WTC11 (cell line): ENCODE measurements around the gene FEN1. TPM values are rescaled to one million over a fixed set of nuclear protein-coding genes. Genes with fewer than 3 reads are reported as not detected.

Experiments used
- ATAC-seq: fragments of 200-7000 bp; cut with Tn5 transposase; 2 replicates; pipeline ENCODE4 v1.10.0; 2021; ENCODE audit warnings: mild to moderate bottlenecking, moderate library complexity
- CTCF ChIA-PET: fragments of 300-600 bp; sonication (Branson Sonifier 250); formaldehyde crosslinking; loops from one replicate; lab custom pipeline; 2021; ENCODE audit warnings: antibody characterized with exemption; lab: Charles Lee
- POLR2A ChIA-PET: fragments of 350-600 bp; sonication (Branson Sonifier 250); formaldehyde crosslinking; loops from one replicate; lab custom pipeline; 2021; ENCODE audit warnings: antibody characterized with exemption; lab: Charles Lee
- DNase-seq: peaks from one replicate; pipeline ENCODE4 v3.0.0; 2021; ENCODE audit warnings: low spot score
- H3K27ac Mint-ChIP-seq: 2 replicates; pipeline ENCODE4 v1.8.0; 2021; ENCODE audit warnings: mixed read lengths
- H3K27me3 Mint-ChIP-seq: 2 replicates; pipeline ENCODE4 v1.8.0; 2021; ENCODE audit warnings: low read depth, mild to moderate bottlenecking, moderate library complexity, mixed read lengths
- H3K36me3 Mint-ChIP-seq: 2 replicates; pipeline ENCODE4 v1.8.0; 2021; ENCODE audit warnings: mixed read lengths
- H3K4me1 Mint-ChIP-seq: 2 replicates; pipeline ENCODE4 v1.8.0; 2022; ENCODE audit warnings: mixed read lengths
- H3K4me3 Mint-ChIP-seq: 2 replicates; pipeline ENCODE4 v1.8.0; 2021; ENCODE audit warnings: mild to moderate bottlenecking, moderate library complexity, mixed read lengths
- H3K9me3 Mint-ChIP-seq: 2 replicates; pipeline ENCODE4 v1.8.0; 2021; ENCODE audit warnings: mixed read lengths
- ATF6 ChIP-seq: sonication (generic); formaldehyde crosslinking; IDR thresholded peaks from 2 replicates; pipeline ENCODE4 v1.8.1; 2023; ENCODE audit warnings: mild to moderate bottlenecking, missing genetic modification reagents
- ELF4 ChIP-seq: sonication (generic); formaldehyde crosslinking; IDR thresholded peaks from 2 replicates; pipeline ENCODE4 v1.8.1; 2022; ENCODE audit warnings: low read depth, mild to moderate bottlenecking, moderate library complexity, missing genetic modification reagents
- ERG ChIP-seq: fragments of 250-450 bp; sonication (Bioruptor Pico); IDR thresholded peaks from 2 replicates; pipeline ENCODE4 v1.8.0; 2021; ENCODE audit warnings: mild to moderate bottlenecking
- GABPB1 ChIP-seq: sonication (generic); formaldehyde crosslinking; IDR thresholded peaks from 2 replicates; pipeline ENCODE4 v1.8.1; 2023; ENCODE audit warnings: mild to moderate bottlenecking, missing genetic modification reagents
- GTF2I ChIP-seq: fragments of 250-450 bp; sonication (Bioruptor Pico); conservative IDR thresholded peaks from 2 replicates; pipeline ENCODE4 v1.4.0; 2021; ENCODE audit warnings: mild to moderate bottlenecking
- MAX ChIP-seq: sonication (generic); formaldehyde crosslinking; IDR thresholded peaks from 2 replicates; pipeline ENCODE4 v1.8.0; 2022; ENCODE audit warnings: mild to moderate bottlenecking, missing genetic modification reagents
- NFATC4 ChIP-seq: fragments of 250-450 bp; sonication (Bioruptor Pico); IDR thresholded peaks from 2 replicates; pipeline ENCODE4 v1.9.0; 2021; ENCODE audit warnings: mild to moderate bottlenecking
- NR1H2 ChIP-seq: sonication (generic); formaldehyde crosslinking; IDR thresholded peaks from 2 replicates; pipeline ENCODE4 v1.9.0; 2021; ENCODE audit warnings: mild to moderate bottlenecking, moderate library complexity, missing genetic modification reagents
- NR2C2 ChIP-seq: sonication (generic); formaldehyde crosslinking; IDR thresholded peaks from 2 replicates; pipeline ENCODE4 v1.8.0; 2022; ENCODE audit warnings: mild to moderate bottlenecking, missing genetic modification reagents
- PRRX2 ChIP-seq: fragments of 250-450 bp; sonication (Bioruptor Pico); IDR thresholded peaks from 2 replicates; pipeline ENCODE4 v1.8.0; 2021; ENCODE audit warnings: mild to moderate bottlenecking
- SMAD4 ChIP-seq: sonication (generic); formaldehyde crosslinking; IDR thresholded peaks from 2 replicates; pipeline ENCODE4 v1.8.0; 2022; ENCODE audit warnings: mild to moderate bottlenecking, missing genetic modification reagents
- ZBTB43 ChIP-seq: sonication (generic); formaldehyde crosslinking; IDR thresholded peaks from 2 replicates; pipeline ENCODE4 v1.8.1; 2023; ENCODE audit warnings: mild to moderate bottlenecking, missing genetic modification reagents
- ZNF138 ChIP-seq: sonication (generic); formaldehyde crosslinking; conservative IDR thresholded peaks from 2 replicates; pipeline ENCODE4 v1.8.1; 2022; ENCODE audit warnings: mild to moderate bottlenecking, moderate library complexity, missing genetic modification reagents
- ZNF219 ChIP-seq: sonication (generic); formaldehyde crosslinking; IDR thresholded peaks from 2 replicates; pipeline ENCODE4 v1.8.0; 2023; ENCODE audit warnings: missing genetic modification reagents, mild to moderate bottlenecking, borderline replicate concordance
- ZNF423 ChIP-seq: fragments of 250-450 bp; sonication (Bioruptor Pico); IDR thresholded peaks from 2 replicates; pipeline ENCODE4 v2.1.2; 2022; ENCODE audit warnings: mild to moderate bottlenecking, moderate library complexity
- ZNF512 ChIP-seq: sonication (generic); formaldehyde crosslinking; IDR thresholded peaks from 2 replicates; pipeline ENCODE4 v1.8.1; 2022; ENCODE audit warnings: missing genetic modification reagents, borderline replicate concordance
- ZNF532 ChIP-seq: fragments of 250-450 bp; sonication (Bioruptor Pico); IDR thresholded peaks from 2 replicates; pipeline ENCODE4 v1.9.0; 2021; ENCODE audit warnings: mild to moderate bottlenecking, borderline replicate concordance
- ZSCAN18 ChIP-seq: fragments of 250-450 bp; sonication (Bioruptor Pico); IDR thresholded peaks from 2 replicates; pipeline ENCODE4 v2.1.2; 2022; ENCODE audit warnings: mild to moderate bottlenecking, moderate library complexity
- total RNA-seq: library from RNA; stranded (reverse); gene quantifications from 3 replicates; pipeline ENCODE4 v1.2.3, GENCODE V29; 2021

The FEN1 gene
- total RNA-seq, 1 experiment from 2014 or later: 96.3 TPM

GRCh38 chr11:61799665-61800284 is 7.1 kb downstream of the FEN1 start (continued):
- TF ChIP-seq ZSCAN18 (CRISPR knock-in tag): no peak
- TF ChIP-seq ZNF423 (CRISPR knock-in tag): no peak
- TF ChIP-seq ZNF138 (CRISPR knock-in tag): no peak
- no peak for TF ChIP-seq ZNF219 (CRISPR knock-in tag)
- no peak for TF ChIP-seq GTF2I (CRISPR knock-in tag)
- TF ChIP-seq PRRX2 (CRISPR knock-in tag): no peak
- TF ChIP-seq NFATC4 (CRISPR knock-in tag): no peak

- DNase-seq (no peak), ATAC-seq (no peak)
- no peaks in the 10 kb centered on the region for H3K27me3 Mint-ChIP-seq
- peak overlapping the region; percentile 12; the same call in 1 of the 2 replicates for H3K27ac Mint-ChIP-seq
- ChIA-PET CTCF (interaction anchor here (1.5 to 4.6 kb wide), 2 partner anchors 12 to 13 kb away, joined by 6 to 47 read pairs; no protein-coding TSS in a partner anchor), POLR2A (interaction anchor here (1.6 kb wide), 1 partner anchor 15 kb away, joined by 6 read pairs; no protein-coding TSS in a partner anchor)
- H3K36me3 Mint-ChIP-seq: peaks cover 59% of the 10 kb centered on the region
- no peaks in the 10 kb centered on the region for H3K9me3 Mint-ChIP-seq
- H3K4me3 Mint-ChIP-seq: no peak overlapping the region
- H3K4me1 Mint-ChIP-seq: peaks cover 6% of the 10 kb centered on the region; the same call in 1 of the 2 replicates
- TF ChIP-seq MAX (CRISPR knock-in tag) (no peak), ATF6 (no peak), ERG (no peak), GABPB1 (no peak), ZNF532 (CRISPR knock-in tag) (no peak), ELF4 (no peak), ZBTB43 (CRISPR knock-in tag) (no peak), NR2C2 (no peak), SMAD4 (CRISPR knock-in tag) (no peak), NR1H2 (CRISPR knock-in tag) (no peak), ZNF512 (no peak)
Measured at GRCh38 chr11:61800331-61801281, 7.9 kb downstream of the FEN1 start.
